Spleen (tissue), 11 donors: ENCODE results near the gene MYOM3. TPM values are rescaled to one million over a fixed set of nuclear protein-coding genes. Genes with fewer than 3 reads are reported as not detected.

ENCODE experiments used
- DNase-seq: peaks from one replicate; pipeline ENCODE4 v3.0.0-alpha.2; 2020
- H3K27ac ChIP-seq, 8 donors: fragments of 200-600 bp; sonication (generic) in 7 of 8; 1 replicate in 4 of 8; 2 replicates in 4 of 8; pipeline versions ENCODE4 v1.5.0 to v1.8.0; 2016 to 2021; ENCODE audit warnings: inconsistent platforms in 4 of 8, mild to moderate bottlenecking in 4 of 8, moderate library complexity in 1 of 8
- H3K27me3 ChIP-seq, 7 donors: fragments of 200-600 bp; sonication (generic) in 6 of 7; replicated peaks in 1 of 7; 1 replicate in 4 of 7; 2 replicates in 3 of 7; pipeline versions ENCODE4 v1.5.0 to v1.8.0; 2016 to 2021; ENCODE audit warnings: inconsistent platforms in 3 of 7, mild to moderate bottlenecking in 1 of 7
- H3K36me3 ChIP-seq, 6 donors: fragments of 200-600 bp; sonication (generic) in 5 of 6; 1 replicate in 4 of 6; 2 replicates in 2 of 6; pipeline versions ENCODE4 v1.5.0 to v1.8.0; 2016 to 2021; ENCODE audit warnings: inconsistent platforms in 2 of 6
- H3K4me1 ChIP-seq, 6 donors: fragments of 200-600 bp; sonication (generic) in 5 of 6; 1 replicate in 3 of 6; 2 replicates in 3 of 6; pipeline versions ENCODE4 v1.5.0 to v1.8.0; 2016 to 2021; ENCODE audit warnings: inconsistent platforms in 3 of 6
- H3K4me3 ChIP-seq, 8 donors: fragments of 200-600 bp; sonication (generic) in 7 of 8; 1 replicate in 4 of 8; 2 replicates in 4 of 8; pipeline versions ENCODE4 v1.5.0 to v1.8.0; 2016 to 2021; ENCODE audit warnings: inconsistent platforms in 4 of 8, mild to moderate bottlenecking in 4 of 8, moderate library complexity in 2 of 8
- H3K9me3 ChIP-seq, 8 donors: fragments of 200-600 bp; sonication (generic) in 7 of 8; 1 replicate in 4 of 8; 2 replicates in 4 of 8; pipeline versions ENCODE4 v1.5.0 to v1.8.0; 2016 to 2021; ENCODE audit warnings: inconsistent platforms in 4 of 8
- POLR2A ChIP-seq, 3 donors: fragments of 450-650 bp; IDR thresholded peaks; one replicate each; pipeline ENCODE4 v1.5.1; 2017; ENCODE audit warnings: antibody characterized with exemption in 3 of 3, mild to moderate bottlenecking in 1 of 3
- POLR2AphosphoS5 ChIP-seq, 3 donors: sonication (generic); formaldehyde crosslinking; IDR thresholded peaks; one replicate each; pipeline ENCODE4 v1.5.1; 2017; ENCODE audit warnings: antibody characterized with exemption in 3 of 3
- WGBS, 5 donors: extraction: QIAGEN DNeasy Blood & Tissue Kit in 3 of 5; methylation state at CpG; one replicate each; pipeline versions ENCODE4 v1.1.5 to v1.1.7; 2013 to 2018; 5-methylcytosine and 5-hydroxymethylcytosine counted together
- intact Hi-C: fragments of 100-400 bp; cut with DNase I; formaldehyde crosslinking; loops from one replicate; pipeline ENCODE4 v1.15.0; 2023; ENCODE audit warnings: low total_unique reads
- polyA plus RNA-seq, 3 donors: library from polyadenylated mRNA; stranded (reverse); fragments of 200-250 nt; gene quantifications; one replicate each; pipeline ENCODE4 v1.2.1, GENCODE V29; 2013
- total RNA-seq, 7 donors: library from RNA; depleted of rRNA in 3 of 7; stranded (reverse); fragments of >200 nt in 3 of 7; fragmentation: NEBNext Ultra II Directional in 4 of 7; extraction: Animal tissue kit (Norgen Biotek cat#: 25700) in 4 of 7; gene quantifications; one replicate each; pipeline versions ENCODE4 v1.1.0 to v1.2.1, GENCODE V29; 2016 to 2021
- TF ChIP-seq, protein P1 (sequence below), 11 experiments: fragments of 200-600 bp in 7 of 11; fragments of 450-650 bp in 4 of 11; sonication (generic) in 4 of 11; IDR thresholded peaks in 8 of 11; conservative IDR thresholded peaks in 3 of 11; 1 replicate in 7 of 11; 2 replicates in 4 of 11; pipeline versions ENCODE4 v1.4.0 to v1.8.0; 2016 to 2021; ENCODE audit warnings: antibody characterized with exemption in 11 of 11, inconsistent platforms in 4 of 11, mild to moderate bottlenecking in 1 of 11
- donor health status: healthy with polysubstance abuse.
- donor health status: DM: no; HTN: no; CAD: no; lungs with moderate emphysema.
- donor health status: DM: no; HTN: no; CAD: no.
- donor health status: Bipolar disorder and iron deficiency.
- donor health status: healthy.
- donor health status: DM: no; HTN: no; CAD: no.
- donor health status: DM: yes; HTN: yes; CAD: no.

The MYOM3 gene
- total and polyA plus RNA-seq, 10 donors = 0.02 to 0.06 (median 0.06) TPM; not detected in 7

DNA sequence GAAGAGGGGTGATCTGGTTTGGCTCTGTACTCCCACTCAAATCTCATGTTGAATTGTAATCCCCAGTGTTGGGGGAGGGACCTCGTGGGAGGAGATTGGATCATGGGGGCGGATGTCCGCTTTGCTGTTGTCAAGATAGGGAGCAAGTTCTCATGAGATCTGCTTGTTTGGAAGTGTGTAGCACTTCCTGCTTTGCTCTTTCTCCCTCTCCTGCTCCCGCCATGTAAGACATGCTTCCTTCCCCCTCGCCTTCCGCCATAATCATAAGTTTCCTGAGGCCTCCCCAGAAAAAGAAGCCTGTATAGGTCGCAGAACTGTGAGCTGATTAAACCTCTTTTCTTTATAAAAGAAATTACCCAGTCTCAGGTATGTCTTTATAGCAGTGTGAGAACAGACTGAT, 27.9 kb downstream of the MYOM3 start:
- intact Hi-C loops = no loop called here
- H3K4me3 ChIP-seq = no peak overlapping the region
- no peaks in the 10 kb centered on the region for H3K9me3 ChIP-seq
- TF ChIP-seq POLR2A (IDR thresholded peaks at IDR 0.05) (no peak), POLR2AphosphoS5 (IDR thresholded peaks at IDR 0.05) (no peak)
- TF ChIP-seq, protein P1, sequence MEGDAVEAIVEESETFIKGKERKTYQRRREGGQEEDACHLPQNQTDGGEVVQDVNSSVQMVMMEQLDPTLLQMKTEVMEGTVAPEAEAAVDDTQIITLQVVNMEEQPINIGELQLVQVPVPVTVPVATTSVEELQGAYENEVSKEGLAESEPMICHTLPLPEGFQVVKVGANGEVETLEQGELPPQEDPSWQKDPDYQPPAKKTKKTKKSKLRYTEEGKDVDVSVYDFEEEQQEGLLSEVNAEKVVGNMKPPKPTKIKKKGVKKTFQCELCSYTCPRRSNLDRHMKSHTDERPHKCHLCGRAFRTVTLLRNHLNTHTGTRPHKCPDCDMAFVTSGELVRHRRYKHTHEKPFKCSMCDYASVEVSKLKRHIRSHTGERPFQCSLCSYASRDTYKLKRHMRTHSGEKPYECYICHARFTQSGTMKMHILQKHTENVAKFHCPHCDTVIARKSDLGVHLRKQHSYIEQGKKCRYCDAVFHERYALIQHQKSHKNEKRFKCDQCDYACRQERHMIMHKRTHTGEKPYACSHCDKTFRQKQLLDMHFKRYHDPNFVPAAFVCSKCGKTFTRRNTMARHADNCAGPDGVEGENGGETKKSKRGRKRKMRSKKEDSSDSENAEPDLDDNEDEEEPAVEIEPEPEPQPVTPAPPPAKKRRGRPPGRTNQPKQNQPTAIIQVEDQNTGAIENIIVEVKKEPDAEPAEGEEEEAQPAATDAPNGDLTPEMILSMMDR (IDR thresholded peaks at IDR 0.05 in 8 of 11, conservative IDR thresholded peaks at IDR 0.05 in 3 of 11) = no peak
- DNase-seq = no peak
- no peak overlapping the region for H3K27ac ChIP-seq
- H3K4me1 ChIP-seq = no peaks in the 10 kb centered on the region
- WGBS, 5 donors = 68 to 84% (median 75%) methylated on average over 7 of the region's 7 CpGs
- H3K36me3 ChIP-seq = no peaks in the 10 kb centered on the region
- peaks cover 0 to 6% (median 0%) of the 10 kb centered on the region in 7 donors for H3K27me3 ChIP-seq

GRCh38 chr1:24082372-24082771, 29.6 kb downstream of the MYOM3 start:
- H3K27ac ChIP-seq = no peak overlapping the region
- H3K27me3 ChIP-seq = peaks cover 0 to 6% (median 0%) of the 10 kb centered on the region in 7 donors
- H3K9me3 ChIP-seq = no peaks in the 10 kb centered on the region
- no peak for DNase-seq
- no peak overlapping the region for H3K4me3 ChIP-seq
- no peak for TF ChIP-seq POLR2A (IDR thresholded peaks at IDR 0.05)
- TF ChIP-seq, protein P1 (IDR thresholded peaks at IDR 0.05 in 8 of 11, conservative IDR thresholded peaks at IDR 0.05 in 3 of 11) = no peak
- TF ChIP-seq POLR2AphosphoS5 (IDR thresholded peaks at IDR 0.05) = no peak
- no peaks in the 10 kb centered on the region for H3K4me1 ChIP-seq
- WGBS, 5 donors = 78 to 96% (median 89%) methylated on average over 8 of the region's 8 CpGs
- intact Hi-C loops = no loop called here
- H3K36me3 ChIP-seq = no peaks in the 10 kb centered on the region

- Histone ChIP-seq H3K9me3 (no peaks in the 10 kb centered on the region), H3K36me3 (no peaks in the 10 kb centered on the region), H3K4me1 (no peaks in the 10 kb centered on the region), H3K27ac (no peak overlapping the region), H3K4me3 (no peak overlapping the region), H3K27me3 (peaks cover 0 to 6% (median 0%) of the 10 kb centered on the region in 7 donors)
- no peak for TF ChIP-seq POLR2AphosphoS5 (IDR thresholded peaks at IDR 0.05)
- TF ChIP-seq, protein P1 (IDR thresholded peaks at IDR 0.05 in 8 of 11, conservative IDR thresholded peaks at IDR 0.05 in 3 of 11) = no peak
- no peak for TF ChIP-seq POLR2A (IDR thresholded peaks at IDR 0.05)
- no peak for DNase-seq
- 68 to 93% (median 86%) methylated on average over 6 of the region's 6 CpGs for WGBS, 5 donors
- intact Hi-C loops = no loop called here
Observed at GRCh38 chr1:24081190-24081589, 30.7 kb downstream of the MYOM3 start.

- 73 to 85% (median 82%) methylated on average over 8 to 10 of the region's 10 CpGs for WGBS, 5 donors
- no peaks in the 10 kb centered on the region for H3K36me3 ChIP-seq
- intact Hi-C loops = no loop called here
- DNase-seq = no peak
- H3K27me3 ChIP-seq = peaks cover 0 to 6% (median 0%) of the 10 kb centered on the region in 7 donors
- H3K27ac ChIP-seq = no peak overlapping the region
- no peak overlapping the region for H3K4me3 ChIP-seq
- TF ChIP-seq, protein P1 (IDR thresholded peaks at IDR 0.05 in 8 of 11, conservative IDR thresholded peaks at IDR 0.05 in 3 of 11) = no peak
- TF ChIP-seq POLR2A (IDR thresholded peaks at IDR 0.05) (no peak), POLR2AphosphoS5 (IDR thresholded peaks at IDR 0.05) (no peak)
- H3K9me3 ChIP-seq = no peaks in the 10 kb centered on the region
- no peaks in the 10 kb centered on the region for H3K4me1 ChIP-seq
Observed at GRCh38 chr1:24080131-24080530, 31.8 kb downstream of the MYOM3 start.
